HG02642 (cell line): ENCODE results near the gene PHF14.

ENCODE experiments used
- ATAC-seq: cut with Tn5 transposase; IDR thresholded peaks from one replicate; pipeline ENCODE4 v1.9.1; 2021; ENCODE audit warnings: mild to moderate bottlenecking; ENCODE audit not compliant: unreplicated experiment, poor library complexity

Gene PHF14

DNA sequence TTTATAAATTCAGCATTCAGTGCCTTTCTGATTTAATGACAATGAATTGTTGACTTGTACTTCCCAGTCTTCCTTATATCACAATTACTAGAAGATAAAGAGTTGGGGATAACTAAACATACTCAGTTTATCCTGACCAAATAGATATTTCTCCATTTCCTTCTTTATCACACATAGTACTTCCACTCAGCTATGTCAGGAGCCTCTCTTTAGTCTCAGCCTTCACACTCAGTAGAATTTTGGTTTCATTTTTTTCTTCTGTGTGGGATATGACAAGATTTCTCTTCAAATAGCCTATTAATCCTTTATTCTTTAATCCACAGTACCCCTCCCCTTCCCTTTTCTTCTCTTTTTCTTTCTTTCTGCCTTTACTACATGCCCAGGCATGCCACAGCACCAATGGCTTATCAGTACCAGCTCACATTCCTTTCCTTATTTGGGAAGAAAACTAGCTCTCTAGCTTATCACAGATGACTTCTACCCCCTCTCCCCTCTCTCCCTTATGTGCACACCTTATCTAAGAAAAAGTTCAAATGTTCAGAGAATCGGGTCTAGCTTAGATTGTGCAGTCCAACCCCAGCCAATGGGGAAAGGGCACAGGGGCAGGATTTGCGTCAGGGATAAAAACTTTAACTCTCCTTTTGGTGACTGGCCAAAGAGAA, 109.0 kb downstream of the PHF14 start:
- ATAC-seq, result no peak

DNA sequence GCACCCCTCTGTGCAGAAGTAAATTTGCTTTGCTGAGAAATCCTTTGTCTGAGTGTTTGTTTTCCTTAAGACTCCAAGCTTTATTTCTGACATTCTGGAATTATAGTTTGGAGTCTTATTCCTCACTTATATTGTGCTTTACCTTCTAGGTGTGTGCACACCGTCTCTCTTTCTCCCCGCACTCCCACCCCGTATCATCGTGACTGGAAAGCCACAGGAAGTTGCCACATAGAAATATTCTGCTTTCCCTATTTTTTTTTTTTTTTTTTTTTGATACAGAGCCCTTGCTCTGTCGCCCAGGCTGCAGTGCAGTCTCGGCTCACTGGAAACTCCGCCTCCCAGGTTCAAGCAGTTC, 109.5 kb downstream of the PHF14 start:
- ATAC-seq, result no peak

DNA sequence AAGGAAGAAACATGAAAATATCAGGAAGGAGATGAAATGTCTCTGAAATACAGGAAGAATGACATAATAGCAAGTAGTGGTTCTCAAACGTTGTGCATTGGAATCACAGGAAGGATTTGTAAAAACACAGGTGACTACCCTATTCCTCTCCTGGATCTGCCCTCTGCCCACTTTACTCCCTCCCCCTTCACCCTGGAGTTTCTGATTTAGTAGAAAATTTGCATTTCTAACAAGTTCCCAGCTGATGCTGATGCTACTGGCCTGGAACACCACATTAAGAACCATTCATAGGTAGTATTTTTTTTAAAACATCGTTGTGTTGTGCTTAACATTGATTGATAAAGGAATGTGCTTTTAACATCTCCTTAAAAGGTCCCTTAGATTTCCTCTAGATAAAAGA, 130.9 kb downstream of the PHF14 start:
- ATAC-seq, result peak; percentile 51

DNA sequence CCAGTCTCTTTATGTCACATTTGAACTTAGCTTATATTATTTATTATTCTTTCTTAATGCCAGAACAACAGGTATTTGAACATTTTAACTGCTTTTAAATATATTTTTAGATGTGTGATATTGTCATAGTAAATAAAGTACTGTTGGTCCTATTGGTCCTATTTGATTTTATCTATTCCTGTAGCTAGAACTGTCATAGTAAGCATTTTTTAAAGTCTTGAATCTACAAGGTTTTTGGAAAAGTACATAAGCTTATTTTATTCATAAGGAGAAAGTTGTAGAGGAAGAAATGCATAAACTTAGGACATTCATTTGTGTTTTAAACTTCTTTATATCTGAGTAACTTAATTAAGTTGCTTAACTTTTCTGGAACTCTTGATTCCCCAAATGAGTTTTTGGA, 136.0 kb downstream of the PHF14 start:
- ATAC-seq, result no peak

DNA sequence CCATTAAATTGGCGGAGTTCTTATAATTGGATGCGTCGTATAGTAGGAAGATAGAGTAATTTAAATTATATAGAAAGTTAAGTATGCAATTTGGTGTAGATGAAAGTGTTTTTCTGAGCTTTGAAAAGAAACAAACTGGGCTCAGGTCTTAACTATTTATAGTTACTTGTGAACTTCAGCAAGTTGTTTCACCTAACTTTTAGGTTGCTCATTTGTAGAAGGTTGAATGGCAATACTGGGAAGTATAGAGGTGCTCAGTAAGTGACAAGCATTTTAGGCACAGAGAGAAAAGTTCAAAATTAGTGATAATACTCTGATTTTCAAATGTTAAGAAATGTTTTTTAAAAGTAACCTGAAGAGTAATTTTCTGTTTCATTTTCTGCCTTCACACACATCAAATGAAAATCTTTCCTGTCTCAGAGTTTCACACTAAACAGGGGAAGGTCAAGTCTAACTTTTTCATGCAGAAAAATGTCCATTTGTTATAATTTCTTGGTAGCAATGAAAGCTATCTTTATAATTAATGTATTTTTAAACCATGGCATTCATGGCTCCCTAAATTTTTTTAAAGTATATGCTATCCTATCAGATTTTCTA, 146.5 kb downstream of the PHF14 start:
- peak; percentile 76 for ATAC-seq

DNA sequence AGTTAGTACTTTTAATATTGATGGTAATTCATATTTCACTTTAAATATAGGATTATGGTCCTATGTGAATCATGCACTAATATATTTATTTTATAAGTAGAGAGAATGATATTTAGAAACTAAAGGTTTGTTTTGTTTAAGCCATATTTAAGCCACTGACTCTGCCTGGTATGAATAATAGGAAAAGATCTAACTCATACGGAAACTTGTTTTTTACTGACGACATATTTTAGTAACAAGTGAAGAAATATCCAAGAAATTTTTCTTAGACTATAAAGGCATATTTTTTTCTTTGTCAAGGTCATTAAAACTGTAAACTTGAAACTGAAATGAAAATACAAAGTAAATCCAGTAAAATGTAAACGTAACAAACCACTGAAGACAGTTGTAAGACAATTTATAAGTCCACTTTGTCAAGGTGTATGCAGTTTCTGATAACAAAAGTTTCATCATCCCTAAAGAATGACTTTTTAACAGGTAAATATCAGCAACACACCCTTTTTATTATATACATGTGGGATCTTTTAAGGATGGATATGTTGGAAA, 147.1 kb downstream of the PHF14 start:
- ATAC-seq, result peak; percentile 41

DNA sequence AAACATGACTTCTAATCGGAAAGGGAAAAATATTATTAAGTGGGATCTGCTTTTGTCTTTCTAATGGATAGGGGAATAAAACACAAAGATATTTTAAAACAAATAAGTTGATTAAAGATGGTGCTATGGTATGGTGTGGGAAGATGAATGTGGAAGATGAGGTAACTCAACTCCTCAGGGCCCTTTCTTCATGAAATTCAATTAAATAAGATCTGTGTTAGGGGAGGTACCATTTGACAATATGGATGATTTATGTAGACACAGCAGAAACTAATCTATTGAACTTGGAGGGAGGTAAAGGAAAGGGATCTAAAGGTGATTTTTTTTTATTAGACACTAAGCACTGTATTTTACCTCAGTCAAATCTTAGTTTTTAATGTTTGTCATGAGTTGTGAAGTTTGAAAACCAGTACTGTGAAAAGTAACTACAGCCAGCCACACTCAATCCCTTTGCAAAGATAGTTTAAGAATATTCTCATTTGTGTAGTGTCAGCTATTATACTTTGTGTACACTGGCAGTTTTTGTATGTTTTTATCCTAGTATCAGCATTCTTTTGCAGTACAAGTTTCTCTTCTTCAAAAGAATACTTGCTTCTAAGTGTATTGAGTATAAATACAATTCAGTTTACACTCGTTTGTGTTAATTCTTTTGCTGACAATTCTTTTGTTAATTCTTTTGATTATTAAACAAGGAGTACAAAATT, 151.3 kb downstream of the PHF14 start:
- ATAC-seq, result no peak

DNA sequence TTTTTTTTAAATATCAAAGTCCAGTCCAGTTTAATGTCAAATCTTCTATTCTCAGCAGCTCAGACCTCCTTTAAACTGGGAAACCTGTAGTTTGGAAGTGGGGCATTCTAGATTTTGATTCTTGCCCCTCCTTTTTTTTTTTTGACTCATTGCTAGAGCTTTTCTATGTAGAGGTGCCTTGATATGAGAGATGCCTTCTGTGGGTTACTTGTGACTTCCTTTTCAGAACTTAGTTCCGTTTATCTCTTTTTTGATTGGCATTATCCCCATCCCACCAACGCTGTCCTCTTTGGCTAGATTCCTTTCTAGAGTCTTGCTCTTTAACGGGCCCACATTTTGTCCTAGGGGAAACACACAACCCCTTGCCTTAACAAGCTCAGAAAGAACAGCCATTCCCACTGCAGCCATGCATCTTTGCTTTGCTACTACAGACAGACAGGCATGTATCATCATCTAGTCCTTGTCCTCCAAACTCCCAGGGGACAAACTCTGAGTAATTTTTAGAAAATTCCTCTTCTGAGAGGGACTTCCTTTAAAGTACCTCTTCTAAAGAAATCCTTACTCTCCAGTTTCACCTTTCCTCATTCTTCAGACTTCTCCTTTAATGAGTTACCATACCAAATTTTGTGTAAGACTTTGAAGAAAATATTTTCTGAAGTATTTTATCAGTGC, 153.6 kb downstream of the PHF14 start:
- ATAC-seq, result no peak

DNA sequence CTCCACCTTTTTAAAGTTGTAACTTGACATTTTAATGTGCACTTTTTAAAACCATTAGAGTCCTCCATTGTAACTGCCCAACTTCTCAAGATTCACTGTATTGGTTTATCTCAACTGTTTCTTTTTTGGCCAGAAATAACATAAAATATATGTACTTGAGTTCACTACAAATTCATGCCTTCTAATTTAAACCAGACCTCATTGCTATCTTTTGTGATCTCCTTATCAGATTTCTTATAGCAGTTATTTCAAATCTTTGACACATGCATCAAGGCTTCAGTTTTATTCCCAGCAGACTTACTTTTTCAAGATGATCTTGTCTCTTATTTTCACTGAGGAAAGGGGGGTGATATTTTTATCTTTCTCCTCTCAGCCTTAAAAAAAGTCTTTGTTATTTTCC, 154.3 kb downstream of the PHF14 start:
- ATAC-seq, result no peak

DNA sequence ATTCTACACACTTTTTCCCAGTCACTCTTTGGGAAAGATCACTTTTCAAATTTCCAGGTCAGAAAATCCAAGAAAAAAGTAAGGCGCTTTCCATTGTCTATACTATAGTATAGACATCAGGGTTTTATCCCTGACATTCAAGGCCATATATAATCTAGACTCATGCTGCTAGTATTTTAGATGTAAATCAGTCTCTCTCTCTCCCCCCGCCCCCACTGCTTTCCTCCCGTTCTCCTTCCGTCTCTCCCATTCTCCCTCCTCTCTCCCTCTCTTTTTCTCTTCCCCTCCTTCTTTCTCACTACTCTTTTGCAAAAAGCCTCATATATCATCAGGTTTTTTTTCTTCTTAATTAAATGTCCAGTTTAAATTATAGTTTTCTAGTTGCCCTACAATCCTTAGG, 154.8 kb downstream of the PHF14 start:
- no peak for ATAC-seq

DNA sequence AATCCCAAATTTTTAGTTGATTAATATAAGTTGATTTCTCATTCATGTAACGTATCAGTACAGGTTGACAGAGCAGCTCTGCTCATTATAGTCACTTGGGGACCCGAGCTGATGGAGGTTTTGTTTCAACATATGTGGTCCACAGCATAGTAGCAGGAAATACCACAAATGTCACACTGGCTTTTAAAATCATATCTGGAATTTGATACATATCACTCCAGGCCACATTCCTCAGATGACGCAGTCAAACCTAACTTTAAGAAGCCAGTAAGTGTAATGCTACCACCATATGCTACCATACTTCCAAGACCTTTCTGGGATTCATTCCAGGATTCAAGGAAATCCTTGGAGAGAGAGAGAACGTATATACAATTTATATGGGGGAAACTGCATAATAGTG, 156.3 kb downstream of the PHF14 start:
- ATAC-seq, result no peak

DNA sequence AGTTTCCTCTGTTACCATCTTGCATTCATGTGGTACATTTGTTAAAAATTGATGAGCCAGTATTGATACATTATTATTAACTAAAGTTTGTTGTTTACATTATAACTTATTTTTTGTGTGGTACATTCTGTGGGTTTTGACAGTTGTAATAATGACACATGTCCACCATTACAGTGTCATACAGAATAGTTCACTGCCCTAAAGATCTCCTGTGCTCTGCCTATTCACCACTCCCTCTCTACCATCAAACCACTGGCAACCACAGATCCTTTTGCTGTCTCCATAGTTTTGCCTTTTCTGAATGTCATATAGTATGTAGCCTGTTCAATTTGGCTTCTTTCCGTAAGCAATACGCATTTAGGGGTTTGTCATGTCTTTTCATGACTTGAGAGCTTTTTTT, 156.9 kb downstream of the PHF14 start:
- ATAC-seq, result no peak

DNA sequence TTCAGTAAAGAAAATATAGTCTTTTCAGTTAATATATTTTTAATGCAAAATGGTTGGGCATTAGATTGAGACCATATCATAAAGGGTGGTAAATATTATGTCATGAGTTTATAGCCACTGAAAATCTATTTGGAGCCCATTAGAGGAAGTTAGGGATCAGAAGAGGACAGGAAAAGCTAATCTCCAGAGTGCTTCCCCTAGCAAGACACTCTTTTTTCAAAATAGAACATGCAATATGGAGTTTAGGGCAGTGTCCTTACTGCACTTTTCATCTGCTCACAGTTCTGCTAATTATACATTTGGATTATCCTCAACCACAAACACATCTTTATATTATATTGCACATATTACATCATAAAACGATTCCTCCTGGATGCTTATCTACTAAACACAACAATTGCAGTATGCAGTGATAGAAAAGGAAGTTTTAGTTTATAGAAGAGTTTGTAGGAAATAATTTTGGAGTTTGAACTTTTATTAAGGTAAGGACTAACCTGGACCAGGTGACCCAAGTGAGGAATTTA, 159.8 kb downstream of the PHF14 start:
- ATAC-seq, result no peak

DNA sequence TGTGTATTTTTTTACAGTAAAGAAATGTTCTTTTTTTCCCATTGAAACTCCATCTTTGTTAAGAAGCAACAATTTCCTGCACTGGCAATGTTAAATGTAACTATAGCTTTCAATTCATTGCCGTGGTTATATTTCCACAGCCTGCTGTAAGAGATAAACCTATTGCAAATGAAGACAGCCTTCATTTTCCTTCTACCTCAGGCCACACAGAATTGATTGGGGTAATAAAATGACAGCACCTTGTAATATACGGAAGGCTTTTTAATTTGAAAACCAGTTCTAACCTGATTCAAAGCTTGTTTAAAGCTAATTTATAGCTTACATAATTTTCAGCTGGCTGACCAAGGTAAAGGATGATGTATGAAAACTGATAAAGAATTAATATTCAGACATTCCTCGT, 161.9 kb downstream of the PHF14 start:
- ATAC-seq, result no peak

DNA sequence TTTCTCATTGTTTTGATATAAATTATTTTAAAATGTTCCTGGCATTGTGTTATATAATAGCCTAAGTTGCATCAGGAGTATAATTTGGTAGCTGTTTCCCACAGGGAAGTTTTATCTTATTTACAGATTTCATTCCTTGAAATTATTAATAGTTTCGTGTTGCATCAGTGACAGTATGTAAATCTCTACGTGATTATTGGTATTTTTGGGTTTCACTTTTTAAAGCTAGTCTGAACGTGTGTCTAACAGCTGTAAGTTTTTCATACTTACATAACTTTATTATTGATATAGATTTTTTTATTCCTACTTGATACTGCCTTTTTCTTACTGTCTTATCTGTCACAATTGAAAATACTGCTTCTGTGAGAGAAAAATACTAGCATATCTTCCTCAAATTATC, 167.9 kb downstream of the PHF14 start:
- ATAC-seq, result no peak

DNA sequence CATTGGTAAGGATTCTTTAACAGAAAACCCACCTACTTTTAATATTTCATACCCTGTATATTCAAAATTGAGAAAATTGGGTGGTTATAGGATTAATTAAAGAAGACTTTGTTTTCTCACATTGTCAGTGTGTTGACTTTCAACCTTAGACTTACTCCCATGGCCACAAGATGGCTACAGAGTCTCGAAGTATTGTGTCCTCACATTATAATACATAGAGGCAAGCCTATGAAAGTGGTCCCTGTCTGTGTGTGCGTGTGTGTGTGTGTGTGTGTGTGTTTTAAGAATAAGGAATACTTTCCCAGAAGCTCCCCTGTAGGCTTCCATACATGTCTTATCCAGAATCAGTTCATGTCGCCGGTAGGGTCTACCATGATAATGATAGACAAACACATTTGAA, 180.0 kb downstream of the PHF14 start:
- no peak for ATAC-seq

DNA sequence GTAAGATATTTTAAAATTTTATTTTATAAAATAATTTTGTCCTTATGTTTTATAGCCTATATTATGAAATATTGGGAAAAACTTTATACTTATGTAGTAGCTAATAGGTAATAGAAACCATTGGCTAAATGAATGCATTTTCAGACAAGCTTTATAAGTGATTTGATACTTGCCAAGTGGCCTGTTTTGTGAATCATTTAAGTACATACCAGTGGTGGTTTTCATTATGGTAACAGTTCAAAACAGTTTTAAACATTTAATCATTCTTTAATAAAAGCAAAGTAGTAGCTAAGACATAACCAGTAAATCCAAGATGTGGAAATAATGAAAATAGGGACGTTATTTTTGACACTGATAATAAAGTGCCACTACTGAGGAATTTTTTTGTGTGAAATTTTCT, 182.2 kb downstream of the PHF14 start:
- no peak for ATAC-seq

DNA sequence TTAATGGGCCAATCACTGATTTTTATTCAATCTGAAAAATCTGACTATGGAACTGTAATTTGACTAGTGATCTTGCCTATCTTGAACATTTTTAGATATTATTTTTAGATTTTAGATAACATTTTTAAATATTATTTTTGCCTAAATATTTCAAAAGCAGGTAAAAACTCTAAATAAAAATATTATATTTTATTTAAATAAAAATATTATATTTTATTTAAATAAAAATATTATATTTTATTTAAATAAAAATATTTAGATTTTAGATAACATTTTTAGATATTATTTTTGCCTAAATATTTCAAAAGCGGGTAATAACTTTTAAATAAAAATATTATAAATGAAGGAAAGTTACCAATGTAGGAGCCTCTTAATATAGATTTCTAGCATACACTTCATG, 187.8 kb downstream of the PHF14 start:
- ATAC-seq, result no peak

DNA sequence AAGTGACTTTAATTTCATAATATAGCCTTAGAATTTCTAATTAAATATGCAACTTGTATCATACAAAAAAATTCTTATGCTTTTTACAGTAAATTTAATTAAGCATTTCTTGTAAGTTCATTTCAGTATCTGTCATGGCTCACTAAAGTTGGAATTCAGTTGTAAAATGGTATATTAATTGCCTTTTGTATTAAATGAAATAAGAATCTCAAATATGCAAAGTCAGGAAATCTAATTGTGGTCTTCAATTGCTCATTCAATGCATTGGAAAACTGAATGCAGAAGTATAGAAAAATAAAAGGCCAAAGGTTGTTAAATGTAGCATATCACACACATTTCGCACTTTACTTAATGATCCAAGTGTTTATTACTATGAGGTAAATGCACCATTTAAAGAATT, 189.5 kb downstream of the PHF14 start:
- ATAC-seq, result no peak

DNA sequence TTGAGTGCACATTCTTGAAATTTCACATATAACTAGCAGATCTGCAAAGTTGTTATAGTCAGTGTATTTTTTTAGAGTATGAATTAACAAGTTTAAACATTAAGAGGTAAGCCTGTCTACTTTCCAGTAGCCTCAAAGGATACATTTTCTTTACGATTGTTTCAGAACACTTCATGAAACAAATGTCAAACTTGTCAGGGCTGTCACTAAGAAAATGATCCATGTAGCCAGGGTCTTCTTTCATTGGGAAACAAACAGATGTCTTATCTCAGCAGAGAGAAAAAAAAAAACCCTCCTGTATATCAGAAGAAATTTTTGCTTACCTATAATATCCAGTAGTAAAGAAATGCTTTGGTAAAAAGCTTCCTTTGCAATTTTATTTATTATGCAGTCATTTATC, 192.4 kb downstream of the PHF14 start:
- ATAC-seq, result no peak

DNA sequence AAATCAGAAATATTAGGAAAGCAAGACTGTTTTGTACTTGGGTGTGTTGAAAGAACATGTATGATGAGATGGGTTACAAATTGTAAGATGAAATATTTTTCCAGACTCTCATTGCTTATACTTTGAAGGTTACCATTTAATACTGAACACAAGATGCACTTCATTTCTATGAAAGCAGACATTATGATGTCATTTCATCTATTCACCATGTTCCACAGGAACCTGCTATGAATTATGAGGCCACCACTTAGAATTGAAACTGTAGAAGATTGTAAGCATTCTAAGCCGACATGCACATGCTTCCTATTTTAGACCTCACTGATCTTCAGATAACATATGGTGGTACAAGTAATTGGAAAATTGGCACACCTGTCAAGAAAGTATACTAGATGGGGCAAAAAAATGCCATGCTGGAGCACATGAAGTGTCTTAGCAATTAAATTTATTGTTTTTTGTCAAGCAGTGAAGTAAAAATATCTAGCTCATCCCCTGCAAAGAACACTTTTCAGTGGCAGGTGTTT, 195.0 kb downstream of the PHF14 start:
- no peak for ATAC-seq
